ENCODE results near the gene CREBL2.

DNA sequence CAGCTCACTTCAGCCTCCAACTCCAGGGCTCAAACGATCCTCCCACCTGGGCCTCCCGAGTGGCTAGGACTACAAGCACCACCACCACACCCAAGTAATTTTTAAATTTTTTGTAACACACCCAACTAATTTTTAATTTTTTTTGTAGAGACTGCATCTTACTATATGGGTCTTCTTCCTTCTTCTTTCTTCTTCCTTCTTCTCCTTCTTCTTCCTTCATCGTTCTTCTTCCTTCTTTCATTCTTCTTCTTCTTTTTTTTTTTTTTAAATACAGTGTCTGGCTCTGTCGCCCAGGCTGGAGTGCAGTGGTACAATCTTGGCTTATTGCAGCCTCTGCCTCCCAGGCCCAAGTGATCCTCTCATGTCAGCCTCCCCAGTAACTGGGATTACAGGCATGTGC lies 965 bp upstream of the CREBL2 start:
- TF ChIP-seq POLR2A (IDR thresholded peaks at IDR 0.05; ENCODE audit: low read depth, low read length) (no peak), TAF1 (IDR thresholded peaks at IDR 0.05; ENCODE audit: low read depth, low read length) (no peak), POLR2AphosphoS5 (IDR thresholded peaks at IDR 0.05; ENCODE audit: low read depth, low read length) (no peak), SPI1 (IDR thresholded peaks at IDR 0.05; ENCODE audit: low read depth, low read length) (no peak), POU2F2 (IDR thresholded peaks at IDR 0.05; ENCODE audit: low read depth, low read length) (no peak)
